A549 treated with GW870086 at 1 μM for 4 hours (cell line): Measurements from ENCODE around the gene SLC22A8. TPM values are rescaled to one million over a fixed set of nuclear protein-coding genes. Genes with fewer than 3 reads are reported as not detected.

Source experiments
- total RNA-seq: library from RNA; stranded (reverse); fragments of 200-300 nt; extraction: Qiagen RNA extraction; gene quantifications from 5 replicates; pipeline ENCODE4 v1.2.3, GENCODE V29; 2022; ENCODE audit warnings: low read depth

The SLC22A8 gene
- total RNA-seq: not detected in 5 replicates

GRCh38 chr11:63015521-63016215 lies at the start of gene SLC22A8:
Gene SLC22A8 (minus strand): TSS chr11:63015841. CDS start chr11:63014958, 883 bp downstream.

GRCh38 chr11:62984451-62984991 lies 31.1 kb downstream of the SLC22A8 start, which contains the start of gene SLC22A6:
Gene SLC22A6 (minus strand): TSS chr11:62984967. CDS start chr11:62984690, 277 bp downstream.

Other genes with a start within 250 kb of the SLC22A8 start
- gene TAF6L, start 244.4 kb downstream of the SLC22A8 start, total RNA-seq: 12.1 to 14.7 TPM (median 12.9 TPM) in 5 replicates
- 77.5 to 92.9 TPM (median 83.8 TPM) in 5 replicates for gene TMEM179B, start 228.4 kb downstream of the SLC22A8 start, total RNA-seq
- gene TMEM223, start 223.8 kb downstream of the SLC22A8 start, total RNA-seq: 18.0 to 29.5 TPM (median 28.1 TPM) in 5 replicates
- gene NXF1, start 210.4 kb downstream of the SLC22A8 start, total RNA-seq: 38.0 to 53.7 TPM (median 50.7 TPM) in 5 replicates
- gene STX5, start 183.8 kb downstream of the SLC22A8 start, total RNA-seq: 17.8 to 25.6 TPM (median 24.5 TPM) in 5 replicates
- not detected in 5 replicates for gene TEX54, start 183.0 kb downstream of the SLC22A8 start, total RNA-seq
- 73.9 to 82.8 TPM (median 77.6 TPM) in 5 replicates for gene WDR74, start 176.3 kb downstream of the SLC22A8 start, total RNA-seq
- gene SLC3A2, start 134.9 kb downstream of the SLC22A8 start, total RNA-seq: 877 to 1,068 TPM (median 992 TPM) in 5 replicates
- gene CHRM1, start 94.5 kb downstream of the SLC22A8 start, total RNA-seq: 0.06 TPM in 2 of 5 replicates, not detected in the others
- not detected in 5 replicates for gene SLC22A6, start 30.9 kb downstream of the SLC22A8 start, total RNA-seq
- gene SLC22A24, start 128.4 kb upstream of the SLC22A8 start, total RNA-seq: not detected in 5 replicates
- not detected in 5 replicates for gene SLC22A25, start 227.8 kb upstream of the SLC22A8 start, total RNA-seq